ENCODE data around the gene IRAK3.
"Not testable (repeated sequence)": the region's sequence is repeated elsewhere in the genome, so short reads cannot be mapped to it uniquely, and the experiment has no call there.

The IRAK3 gene

DNA sequence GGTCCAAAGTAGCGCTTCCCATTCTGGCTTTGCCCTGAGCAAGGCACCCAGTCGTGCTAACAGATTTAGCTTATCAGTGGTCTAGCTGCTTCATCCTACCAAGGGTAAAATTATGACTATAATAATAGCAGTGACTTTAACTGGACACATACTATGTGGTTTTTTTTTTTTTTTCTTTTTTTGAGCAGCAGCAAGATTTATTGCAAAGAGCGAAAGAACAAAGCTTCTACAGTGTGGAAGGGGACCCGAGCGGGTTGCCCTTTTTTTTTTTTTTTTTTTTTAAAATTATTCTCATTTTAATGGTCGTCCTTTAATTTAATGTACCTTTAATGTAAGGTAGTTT lies 113.8 kb downstream of the IRAK3 start:
- FAIRE-seq (no peak), DNase-seq (ENCODE audit: low spot score) (no peak)

DNA sequence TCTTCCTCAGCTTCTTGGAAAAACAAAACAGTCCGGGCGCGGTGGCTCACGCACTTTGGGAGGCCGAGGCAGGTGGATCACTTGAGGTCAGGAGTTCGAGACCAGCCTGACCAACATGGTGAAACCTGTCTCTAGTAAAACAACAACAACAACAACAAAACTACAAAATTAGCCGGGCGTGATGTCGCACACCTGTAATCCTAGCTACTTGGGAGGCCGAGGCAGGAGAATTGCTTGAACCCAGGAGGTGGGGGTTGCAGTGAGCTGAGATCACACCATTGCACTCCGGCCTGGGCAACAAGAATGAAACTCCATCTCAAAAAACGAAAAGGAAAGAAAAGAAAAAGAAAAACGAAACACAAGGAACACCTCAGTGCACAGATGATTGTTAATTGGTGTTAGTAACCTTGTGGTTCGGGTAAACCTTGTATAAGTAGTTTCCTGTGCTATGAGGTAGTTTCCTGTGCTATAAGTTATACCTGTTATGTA lies 114.3 kb downstream of the IRAK3 start:
- FAIRE-seq; DNase-seq (ENCODE audit: low spot score): not testable (repeated sequence)

All from urothelium cell line (cell line).